GF-D8 (cell line): ENCODE data around the gene PXDN.

Source experiments
- DNase-seq: peaks from one replicate; lab custom pipeline; 2025; lab: John Stamatoyannopoulos, UW

Gene PXDN

DNA sequence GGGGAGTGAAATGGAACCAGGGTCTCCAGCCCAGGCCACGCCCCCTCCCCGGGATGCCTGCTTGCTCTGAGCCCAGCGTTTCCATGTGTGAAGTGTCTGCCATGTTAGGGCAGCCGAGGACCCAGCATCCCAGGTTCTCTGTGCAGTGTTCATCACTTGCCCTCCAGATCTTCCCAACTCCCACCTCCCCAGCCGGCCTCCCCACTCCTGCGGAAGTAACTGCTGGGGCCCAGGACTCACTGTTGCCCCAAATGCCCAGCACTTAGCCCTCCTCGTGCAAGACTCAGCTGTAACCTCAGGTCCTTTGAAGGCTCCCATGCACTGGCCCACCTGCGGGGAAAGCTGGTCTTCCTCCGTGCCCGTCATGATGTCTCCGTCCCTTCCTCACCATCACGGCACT lies 9.7 kb upstream of the PXDN start:
- no peak for DNase-seq

DNA sequence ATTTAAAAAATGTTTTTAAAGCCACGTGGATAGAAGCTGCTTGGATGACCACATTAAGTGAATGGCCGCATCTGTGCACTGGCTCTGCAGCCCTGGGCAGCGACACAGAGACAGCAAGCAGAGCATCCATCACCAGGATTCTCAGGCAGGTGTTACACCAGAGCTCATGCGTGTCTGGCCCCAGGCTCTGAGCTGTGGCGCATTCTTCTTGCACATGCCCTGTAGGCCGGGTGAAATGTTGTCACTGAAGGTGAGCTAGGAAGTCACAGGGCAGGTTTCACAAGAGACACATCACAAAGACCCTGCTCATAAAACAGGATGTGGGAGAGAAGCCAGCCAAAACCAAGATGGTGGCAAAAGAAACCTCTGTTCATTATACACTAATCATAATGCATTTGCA lies 8.4 kb upstream of the PXDN start:
- no peak for DNase-seq

DNA sequence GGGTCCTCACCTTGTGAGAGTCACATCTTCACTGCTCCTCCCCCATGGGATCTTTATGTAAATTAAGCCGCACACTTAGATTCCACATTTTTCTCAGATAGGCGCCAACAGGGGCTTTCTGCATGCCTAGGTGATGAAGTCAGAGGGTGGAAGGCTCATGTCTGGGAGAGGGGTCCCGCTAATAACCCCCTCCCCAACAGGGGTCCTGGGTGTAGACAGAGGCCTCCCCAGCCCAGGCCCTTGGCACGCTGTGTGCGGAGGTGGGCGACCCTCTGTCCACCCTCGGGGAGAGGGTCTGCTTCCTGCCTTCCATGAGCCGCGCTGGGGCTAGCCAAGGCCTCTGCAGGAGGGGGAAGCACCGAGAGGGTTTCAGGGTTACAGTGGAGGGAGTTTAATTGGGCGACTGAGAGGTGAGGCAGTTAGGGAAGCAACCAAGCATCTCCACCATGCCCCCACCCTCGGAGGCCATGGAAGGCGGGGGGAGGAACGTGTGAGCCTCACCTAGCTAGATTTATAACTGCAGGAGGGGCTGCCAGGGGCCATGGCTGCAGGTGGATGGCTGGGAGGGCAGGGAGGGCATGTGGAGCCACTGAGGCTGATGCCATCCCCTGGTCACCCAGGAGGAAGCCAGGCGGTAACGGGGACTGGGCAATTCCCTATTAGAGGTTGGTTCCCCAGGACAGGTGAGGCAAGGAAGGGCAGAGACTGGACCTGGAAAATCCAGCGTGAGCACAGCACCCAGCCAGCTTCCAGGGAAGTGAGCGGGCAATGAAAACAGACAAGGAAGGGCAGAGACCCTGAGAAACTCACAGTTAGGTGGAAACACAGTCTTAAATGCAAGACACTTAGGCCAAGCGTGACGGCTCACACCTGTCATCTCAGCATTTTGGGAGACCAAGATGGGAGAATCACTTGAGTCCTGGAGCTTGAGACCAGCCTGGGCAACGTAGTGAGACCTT lies 7.7 kb upstream of the PXDN start:
- no peak for DNase-seq

DNA sequence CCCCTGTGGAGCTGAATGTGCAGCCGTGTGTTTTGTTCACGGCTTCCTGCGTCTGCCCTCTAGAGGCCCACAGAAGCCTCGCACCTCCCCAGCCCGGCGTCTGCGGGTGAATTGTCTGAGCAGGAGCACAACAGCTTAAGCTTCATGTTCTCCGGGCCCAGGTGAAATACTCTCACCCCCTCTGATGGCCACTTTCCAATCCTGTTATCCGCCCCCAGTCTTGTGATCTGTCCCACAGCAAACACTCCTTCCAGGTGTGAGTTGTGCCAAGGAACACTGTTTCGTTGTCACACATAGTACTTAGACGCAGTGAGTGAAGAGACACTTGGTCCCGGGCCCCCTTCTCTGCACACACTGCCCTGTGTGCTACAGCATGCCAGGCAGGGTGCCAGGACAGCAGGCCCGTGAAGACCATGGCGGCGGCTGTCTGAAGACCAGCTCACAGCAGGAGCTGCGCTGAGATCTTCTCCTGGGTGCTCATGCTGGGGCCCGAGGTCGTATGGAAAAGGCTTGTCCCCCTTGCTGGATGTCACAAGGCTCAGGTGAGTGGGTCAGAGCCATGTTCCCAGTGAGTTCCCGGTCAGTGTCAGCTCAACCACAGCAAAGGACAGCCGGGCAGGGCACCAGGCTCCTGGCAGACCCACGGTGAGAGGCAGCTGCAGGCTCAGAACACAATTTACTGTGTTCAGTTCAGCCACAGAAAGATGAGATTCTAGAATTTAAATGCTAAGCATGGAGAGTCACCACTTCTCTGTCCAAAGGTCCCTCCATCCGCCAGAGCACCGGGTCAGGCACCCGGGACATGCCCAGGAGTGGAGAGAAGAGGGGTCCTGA lies 6.8 kb upstream of the PXDN start:
- DNase-seq, result no peak

DNA sequence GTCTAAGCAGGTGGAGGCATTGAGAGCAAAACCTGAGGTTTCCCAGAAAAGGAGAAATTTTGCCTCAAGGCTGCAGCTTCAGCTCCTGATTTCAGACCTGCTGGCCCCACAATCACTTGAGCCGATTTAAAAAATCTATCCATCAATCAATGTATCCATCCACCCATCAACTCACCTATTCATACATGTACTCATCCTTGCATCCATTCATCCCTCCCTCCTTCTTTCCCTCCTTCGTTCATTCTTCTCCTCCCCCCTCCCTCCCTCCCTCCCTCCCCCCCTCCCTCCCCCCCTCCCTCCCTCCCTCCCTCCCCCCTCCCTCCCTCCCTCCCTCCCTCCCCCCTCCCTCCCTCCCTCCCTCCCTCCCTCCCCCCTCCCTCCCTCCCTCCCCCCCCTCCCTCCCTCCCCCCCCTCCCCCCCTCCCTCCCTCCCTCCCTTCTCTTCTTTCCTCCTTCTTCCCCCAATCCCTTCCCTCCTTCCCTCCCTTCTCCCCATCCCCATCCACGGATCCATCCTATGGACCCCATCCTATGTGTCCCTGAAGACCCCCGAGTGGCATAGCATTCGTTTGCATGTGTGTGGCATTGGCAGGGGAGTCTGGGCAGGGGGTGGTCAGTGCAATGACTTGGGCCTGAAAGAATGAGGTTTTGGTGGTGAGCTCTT lies 6.1 kb upstream of the PXDN start:
- no peak for DNase-seq

DNA sequence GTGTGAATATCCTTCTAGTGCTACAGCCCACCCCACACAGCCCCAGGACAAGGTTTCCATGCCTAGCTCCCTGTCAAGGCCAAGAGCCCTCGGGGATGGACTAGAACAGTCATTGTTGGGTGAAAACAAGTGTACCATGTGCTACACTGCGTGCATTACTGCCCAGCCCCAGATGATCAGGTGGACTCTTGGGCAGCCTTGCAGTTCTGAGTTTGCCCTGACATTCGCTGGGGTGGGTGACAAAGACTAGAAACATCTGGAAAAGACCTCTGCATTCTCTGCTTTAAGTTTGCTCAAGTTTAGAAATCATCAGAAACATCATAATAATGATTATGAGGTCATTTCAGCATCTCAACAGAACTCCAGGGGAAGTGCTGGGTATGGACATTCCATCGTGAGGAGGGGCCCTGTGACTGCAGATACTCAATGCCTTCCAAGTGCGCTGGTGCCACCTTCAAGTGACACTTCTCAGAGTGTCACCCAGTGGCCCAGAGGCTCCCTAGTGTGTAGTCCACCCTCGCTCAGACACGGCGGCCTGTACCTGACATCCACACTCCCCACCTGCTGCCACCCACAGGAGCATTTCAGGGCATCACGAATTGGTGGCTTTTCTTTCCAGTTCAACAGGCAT lies 5.3 kb upstream of the PXDN start:
- DNase-seq, result no peak

DNA sequence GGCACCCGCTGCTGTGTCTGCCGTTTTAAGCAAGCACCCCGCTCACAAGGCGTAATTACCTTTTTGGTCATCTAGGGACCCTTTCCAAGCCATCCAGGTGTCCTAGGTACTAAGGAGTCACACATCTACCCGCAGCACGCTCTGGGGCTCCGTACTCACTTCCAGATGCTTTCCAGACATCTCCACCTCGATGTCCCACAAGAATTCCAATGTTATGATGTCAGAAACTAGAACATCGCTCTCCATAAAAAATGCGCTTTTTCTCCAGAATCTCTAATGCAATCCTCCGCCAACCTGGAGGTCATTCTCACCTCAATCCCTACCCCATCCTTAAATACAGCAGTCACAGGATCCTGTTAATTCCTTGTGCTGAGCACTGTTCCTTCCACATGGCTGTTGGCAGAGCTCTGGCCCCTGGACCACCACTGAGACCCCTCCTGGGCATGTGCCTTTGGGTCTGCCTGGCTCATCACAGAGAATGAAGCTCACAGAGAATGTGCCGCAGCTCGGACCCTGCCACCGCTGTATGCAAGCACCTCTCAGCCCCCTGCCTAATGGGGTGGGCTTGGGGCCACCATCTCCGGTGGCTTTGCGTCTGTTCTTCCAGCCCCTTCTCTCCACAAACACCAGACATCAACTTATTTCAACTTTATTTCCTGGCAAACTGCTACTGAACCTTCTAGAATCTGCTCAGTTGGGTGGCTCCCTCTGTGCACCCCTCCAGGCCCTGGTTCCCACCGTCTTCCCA lies 4.6 kb upstream of the PXDN start:
- no peak for DNase-seq

DNA sequence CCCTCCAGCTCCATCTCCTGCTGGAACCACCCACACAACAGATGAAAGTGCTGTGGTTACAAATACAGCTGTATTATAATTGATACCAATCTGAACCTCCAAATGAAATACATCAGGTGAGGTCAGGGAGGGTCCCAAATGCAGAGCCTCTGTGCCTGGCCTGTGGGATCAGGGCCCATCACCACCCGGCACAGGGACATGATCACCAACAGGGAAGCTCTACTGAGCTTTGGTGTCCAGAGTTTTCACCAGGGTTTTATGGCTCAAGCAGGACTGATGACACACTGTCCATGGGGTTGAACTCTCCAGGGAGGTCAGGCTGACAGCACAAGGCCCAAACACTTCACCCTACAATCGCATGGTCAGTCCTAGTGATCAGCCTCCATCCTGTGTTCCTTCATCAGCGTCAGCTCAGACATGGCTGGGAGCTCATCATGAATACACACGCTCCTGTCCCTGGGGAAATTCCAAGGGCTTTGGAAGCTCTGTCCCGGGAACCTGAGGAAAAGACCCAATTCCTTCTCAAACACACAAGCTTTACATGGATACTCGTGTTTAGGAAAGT lies 3.9 kb upstream of the PXDN start:
- DNase-seq, result no peak

DNA sequence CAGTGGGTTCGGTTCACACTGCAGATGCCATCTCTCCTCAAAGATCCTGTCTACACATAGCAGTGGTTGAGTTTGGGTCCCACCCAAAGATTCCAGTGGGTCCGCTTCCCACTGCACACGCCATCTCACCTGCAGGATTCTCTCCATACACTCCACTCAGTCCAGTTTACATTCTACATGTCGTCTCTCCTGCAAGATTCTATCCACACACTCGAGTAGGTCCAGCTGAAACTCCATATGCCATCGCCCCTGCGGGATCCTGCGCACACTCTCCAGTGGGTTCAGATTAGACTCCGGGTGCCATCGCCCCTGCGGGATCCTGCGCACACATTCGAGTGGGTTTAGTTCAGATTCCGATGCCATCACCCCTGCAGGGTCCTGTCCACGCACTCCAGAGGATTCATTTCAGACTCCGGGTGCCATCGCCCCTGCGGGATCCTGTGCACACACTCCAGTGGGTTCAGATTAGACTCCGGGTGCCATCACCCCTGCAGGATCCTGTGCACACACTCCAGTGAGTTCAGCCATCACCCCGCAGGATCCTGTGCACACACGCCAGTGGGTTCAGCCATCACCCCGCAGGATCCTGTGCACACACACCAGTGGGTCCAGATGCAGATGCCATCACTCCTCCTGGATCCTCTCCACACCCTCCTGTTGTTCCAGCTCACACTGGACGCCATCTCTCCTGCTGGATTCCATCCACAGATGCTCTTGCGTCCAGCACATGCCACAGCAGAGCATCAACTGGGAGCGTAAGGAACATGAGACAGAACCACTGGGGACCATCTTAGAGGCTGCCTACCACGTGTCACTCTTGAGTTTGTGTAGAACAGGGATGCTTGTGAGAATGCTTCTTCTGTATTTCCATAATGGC lies 3.0 kb upstream of the PXDN start:
- DNase-seq, result no peak

DNA sequence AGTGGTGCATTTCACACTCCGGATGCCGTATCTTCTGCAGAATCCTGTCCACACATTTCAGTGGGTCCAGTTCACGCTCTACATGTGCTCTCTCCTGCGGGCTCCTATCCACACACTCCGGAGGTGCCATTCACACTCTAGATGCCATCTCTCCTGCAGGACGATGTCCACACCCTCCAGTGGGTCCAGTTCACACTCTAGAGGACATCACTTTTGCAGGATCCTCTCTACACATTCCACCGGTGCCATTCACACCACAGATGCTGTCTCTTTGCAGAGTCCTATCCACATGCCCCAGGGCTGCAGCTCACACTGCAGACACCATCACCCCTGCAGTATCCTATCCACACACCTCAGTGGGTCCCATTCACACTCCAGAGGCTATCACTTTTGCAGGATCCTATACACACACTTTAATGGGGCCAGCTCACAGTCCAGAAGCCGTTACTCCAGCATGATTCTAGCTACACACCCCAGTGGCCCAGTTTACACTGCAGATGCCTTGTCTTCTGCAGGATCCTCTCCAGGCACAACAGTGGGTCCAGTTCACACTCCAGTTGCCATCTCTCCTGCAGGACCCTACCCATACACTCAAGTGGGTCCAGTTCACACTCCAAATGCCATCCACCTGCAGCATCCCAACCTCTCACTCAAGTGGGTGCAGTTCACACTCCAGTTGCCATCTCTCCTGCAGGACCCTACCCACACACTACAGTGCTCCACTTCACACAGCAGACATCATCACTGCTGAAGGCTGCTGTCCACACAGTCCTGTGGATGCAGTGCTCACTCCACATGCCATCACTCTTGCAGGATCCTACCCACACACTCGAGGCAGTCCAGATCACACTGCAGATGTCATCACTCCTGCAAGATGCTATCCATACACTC lies 2.1 kb upstream of the PXDN start:
- DNase-seq, result no peak

DNA sequence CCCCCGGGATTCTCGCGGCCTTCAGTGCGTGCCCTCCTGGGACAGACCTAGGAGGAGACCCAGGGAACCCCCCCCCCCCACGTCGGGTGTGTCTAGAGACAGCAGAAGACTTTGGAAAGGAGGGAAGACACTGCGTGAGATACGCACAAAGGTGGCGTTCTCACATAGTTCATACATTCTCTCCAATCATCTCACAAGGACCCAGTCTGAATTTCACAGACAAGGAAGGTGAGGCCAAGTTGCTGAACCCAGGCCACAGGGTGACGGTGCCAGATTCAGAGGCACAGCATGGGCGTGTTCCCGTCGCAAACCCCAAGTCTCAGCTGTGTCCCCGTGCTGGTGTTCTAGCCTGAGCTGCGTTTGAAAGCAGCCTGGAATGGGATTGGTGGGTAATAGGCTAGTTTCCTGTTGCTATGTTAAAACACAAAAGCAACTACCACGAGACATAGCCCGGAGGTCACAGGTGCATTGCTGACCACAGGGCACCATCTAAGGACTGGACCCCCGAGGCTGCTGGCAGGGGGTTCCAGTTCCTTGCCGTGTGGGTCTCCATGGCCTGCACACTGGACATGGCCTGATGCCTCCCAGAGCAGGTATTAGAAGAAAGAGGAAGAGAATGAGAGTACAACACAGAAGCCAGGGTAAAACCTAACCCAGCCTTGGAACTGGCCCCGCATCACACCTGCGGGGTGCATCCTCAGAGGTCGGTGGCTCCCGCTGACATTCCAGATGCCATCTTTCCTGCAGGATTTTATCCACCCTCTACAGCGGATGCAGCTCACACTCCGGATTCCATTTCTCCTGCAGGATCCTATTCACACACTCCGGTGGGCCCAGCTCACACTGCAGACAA lies 1.1 kb upstream of the PXDN start:
- no peak for DNase-seq

DNA sequence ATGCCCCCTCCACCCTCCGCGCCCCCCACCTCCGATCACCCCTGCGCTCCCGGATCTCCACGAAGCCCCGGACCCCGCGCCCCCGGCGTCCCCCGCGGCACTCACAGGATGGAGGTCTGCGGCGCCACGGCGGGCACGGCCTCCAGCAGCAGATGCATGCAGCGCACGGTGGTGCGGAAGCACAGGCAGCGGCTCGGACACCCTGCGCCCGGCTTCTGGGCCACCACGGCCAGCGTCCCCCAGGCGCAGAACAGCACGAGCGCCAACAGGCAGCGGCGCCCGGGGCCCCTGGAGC lies 217 bp downstream of the PXDN start:
- no peak for DNase-seq

DNA sequence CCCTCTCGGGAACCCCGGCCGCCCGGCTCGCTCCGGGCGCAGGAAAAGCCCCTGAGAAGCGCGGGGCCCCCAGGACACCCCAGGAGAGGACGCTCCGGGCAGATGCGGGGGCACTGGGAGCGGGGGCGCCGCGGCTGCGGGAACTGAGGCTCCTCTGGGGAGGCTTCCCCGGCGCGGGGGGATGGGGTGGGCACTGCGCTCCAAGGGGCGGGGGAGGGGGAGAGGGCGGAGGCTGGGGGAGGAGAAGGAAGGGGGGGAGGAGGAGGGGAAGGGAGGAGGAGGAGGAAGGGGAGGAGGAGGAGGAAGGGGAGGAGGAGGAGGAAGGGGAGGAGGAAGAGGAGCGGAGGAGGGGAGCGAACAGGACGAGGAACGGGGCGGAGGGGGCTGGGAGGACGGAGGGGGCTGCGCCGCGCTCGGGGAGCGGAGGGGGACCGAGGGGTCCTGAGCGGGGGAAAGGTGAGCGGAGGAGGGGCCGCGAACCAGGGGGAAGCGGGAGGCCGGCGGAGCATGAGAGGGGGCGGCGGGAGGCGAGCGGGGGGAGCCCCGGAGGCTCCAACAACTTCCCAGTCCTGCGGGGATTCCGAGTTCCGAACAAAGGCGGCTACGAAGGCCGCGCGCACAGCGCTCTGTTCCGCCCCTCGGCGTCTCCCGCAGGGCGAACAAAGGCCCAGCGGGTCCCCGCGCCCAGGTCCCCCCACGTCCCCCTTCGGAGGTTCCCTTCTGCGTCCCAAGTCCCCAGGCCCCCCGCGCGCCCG lies 742 bp downstream of the PXDN start:
- DNase-seq, result no peak

DNA sequence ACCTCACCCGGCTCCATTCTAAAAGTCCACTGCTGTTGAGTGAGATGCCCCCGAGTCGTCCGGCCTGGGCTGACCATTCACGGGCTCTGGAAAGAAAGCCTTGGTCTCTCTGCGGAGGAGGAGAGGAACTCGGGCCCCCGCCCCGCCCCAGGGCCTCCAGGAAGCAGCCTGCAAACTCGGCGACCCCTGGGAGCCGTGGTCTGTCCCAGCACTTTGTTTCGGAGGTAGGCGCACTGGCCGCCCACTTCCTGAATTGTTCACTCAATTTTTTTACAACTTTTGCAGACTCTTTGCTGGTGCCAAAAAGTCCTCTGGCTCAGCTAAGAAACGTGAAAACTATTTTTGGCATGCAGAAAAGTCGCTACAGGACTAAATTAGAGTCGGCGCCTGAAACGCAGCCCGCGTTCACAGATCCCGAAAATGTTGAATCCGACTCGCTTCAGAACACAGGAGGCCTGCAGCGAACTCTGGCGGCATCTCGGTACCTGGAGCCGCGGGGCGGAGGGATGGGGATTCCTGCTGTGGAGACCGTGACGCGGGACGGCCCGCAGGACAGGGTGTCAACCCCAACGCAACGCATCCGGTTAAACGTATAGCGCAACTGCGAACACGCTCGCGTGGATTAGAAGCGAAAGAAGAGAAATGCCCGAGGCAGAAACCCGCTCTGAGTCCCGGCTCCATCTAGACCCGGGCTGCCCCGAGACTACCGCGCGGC lies 1.5 kb downstream of the PXDN start:
- DNase-seq, result no peak

DNA sequence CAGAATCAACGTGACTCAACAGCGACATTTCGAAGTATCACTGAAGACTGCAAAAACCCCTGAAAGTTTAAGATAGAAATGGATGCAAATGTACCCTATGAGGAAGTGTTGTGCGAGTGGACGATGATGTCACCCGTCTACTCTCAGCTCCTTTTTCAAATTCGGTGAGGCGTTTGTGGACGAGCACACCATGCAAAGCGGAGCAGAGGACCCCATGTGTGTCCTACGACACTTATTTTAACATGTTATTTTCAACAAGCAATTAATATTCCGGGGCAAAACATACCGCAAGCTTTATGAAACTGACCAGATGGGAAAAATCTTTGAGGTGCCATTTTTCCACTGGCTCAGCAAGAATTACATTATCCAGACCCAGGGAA lies 2.0 kb downstream of the PXDN start:
- DNase-seq, result no peak

DNA sequence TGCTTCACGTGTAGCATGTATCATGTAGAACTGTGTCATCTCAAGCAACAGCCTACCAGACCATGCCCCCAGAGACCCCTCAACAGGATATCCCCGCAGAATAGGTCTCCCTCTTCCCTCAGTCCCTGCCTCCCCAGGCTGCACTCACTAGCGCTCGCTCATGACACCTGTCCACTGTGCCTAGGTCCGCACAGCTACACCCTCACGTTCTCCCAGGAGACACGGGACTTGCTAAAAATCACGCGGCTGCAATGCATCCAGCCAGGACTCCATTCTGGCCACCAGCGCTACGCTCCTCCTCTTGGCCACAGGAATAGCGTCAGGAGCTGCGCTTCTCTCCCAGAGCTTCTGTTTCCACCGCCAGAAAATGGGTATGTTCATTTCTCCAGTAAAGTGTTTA lies 2.5 kb downstream of the PXDN start:
- no peak for DNase-seq
